HG02759 (cell line): ENCODE measurements around the gene SCARB1.

ENCODE experiments used
- ATAC-seq: cut with Tn5 transposase; IDR thresholded peaks from one replicate; pipeline ENCODE4 v1.9.1; 2021; ENCODE audit warnings: mild to moderate bottlenecking, moderate library complexity; ENCODE audit not compliant: unreplicated experiment

The SCARB1 gene

GRCh38 chr12:124750149-124750656 is 113.5 kb downstream of the SCARB1 start:
- no peak for ATAC-seq

GRCh38 chr12:124749725-124750124 is 113.9 kb downstream of the SCARB1 start:
- no peak for ATAC-seq

GRCh38 chr12:124747426-124748161 is 116.1 kb downstream of the SCARB1 start:
- ATAC-seq = peak; percentile 66

GRCh38 chr12:124746649-124747425 is 116.8 kb downstream of the SCARB1 start:
- no peak for ATAC-seq

GRCh38 chr12:124745891-124746570 is 117.6 kb downstream of the SCARB1 start:
- ATAC-seq = no peak

- ATAC-seq = no peak
Observed at GRCh38 chr12:124745465-124745890, 118.2 kb downstream of the SCARB1 start.

GRCh38 chr12:124744659-124745464 is 118.8 kb downstream of the SCARB1 start:
- ATAC-seq = no peak

- ATAC-seq = no peak
Observed at GRCh38 chr12:124744273-124744640, 119.4 kb downstream of the SCARB1 start.

- ATAC-seq = no peak
Observed at GRCh38 chr12:124743479-124744272, 120.0 kb downstream of the SCARB1 start.

- ATAC-seq = no peak
Observed at GRCh38 chr12:124742678-124743077, 121.0 kb downstream of the SCARB1 start.

- no peak for ATAC-seq
Observed at GRCh38 chr12:124742111-124742510, 121.6 kb downstream of the SCARB1 start.

GRCh38 chr12:124741211-124741610 is 122.5 kb downstream of the SCARB1 start:
- ATAC-seq = no peak

GRCh38 chr12:124740691-124741137 is 123.0 kb downstream of the SCARB1 start:
- ATAC-seq = no peak

GRCh38 chr12:124739953-124740561 is 123.6 kb downstream of the SCARB1 start:
- no peak for ATAC-seq

- no peak for ATAC-seq
Observed at GRCh38 chr12:124738636-124739467, 124.8 kb downstream of the SCARB1 start.

- ATAC-seq = no peak
Observed at GRCh38 chr12:124737772-124738635, 125.7 kb downstream of the SCARB1 start.

- no peak for ATAC-seq
Observed at GRCh38 chr12:124737040-124737419, 126.6 kb downstream of the SCARB1 start.
